ENCODE data around the gene DYNC1LI1.

Gene DYNC1LI1

DNA sequence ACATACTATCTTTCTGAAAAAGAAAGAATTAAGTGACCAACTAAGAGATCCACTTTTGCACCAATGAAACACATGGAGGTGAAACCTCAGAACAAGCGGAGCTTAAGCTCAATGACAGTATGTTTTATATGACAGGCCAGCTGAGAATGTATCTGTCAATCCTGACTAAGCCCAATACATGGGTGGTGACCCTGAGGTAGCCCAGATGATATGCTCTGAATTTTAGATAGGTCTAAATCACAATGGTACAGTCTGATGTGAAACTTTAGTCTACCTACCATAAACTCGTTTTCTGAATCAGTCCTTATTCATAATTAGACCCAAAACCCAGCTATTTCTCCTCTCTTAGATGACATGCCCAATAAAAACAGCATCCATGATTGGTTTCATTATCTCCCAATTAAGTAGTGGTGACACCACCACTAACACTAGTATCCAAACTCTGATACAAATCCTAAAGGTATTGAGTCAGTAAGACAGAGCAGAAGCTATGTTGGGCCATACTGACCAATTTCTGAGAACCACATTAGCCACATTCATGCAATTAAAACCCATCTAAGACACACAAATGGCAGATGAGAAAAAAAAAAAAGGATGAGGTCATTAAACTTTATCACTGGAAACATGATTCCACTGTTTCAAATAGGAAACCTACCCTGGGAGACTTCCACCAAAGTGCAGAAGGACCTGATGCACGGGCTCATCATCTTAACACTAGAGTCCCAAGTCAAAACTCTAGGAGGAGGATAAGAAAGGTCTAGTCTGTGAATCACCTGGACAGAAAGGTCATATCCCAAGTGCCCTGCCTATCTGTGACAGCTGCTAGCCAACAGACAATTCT, 88.6 kb downstream of the DYNC1LI1 start:
- TF ChIP-seq POLR2AphosphoS5 (IDR thresholded peaks at IDR 0.05; ENCODE audit: low read depth, low read length): no peak
- TF ChIP-seq POLR2A (IDR thresholded peaks at IDR 0.05; ENCODE audit: low read depth, low read length): no peak
- no peak for TF ChIP-seq TAF1 (IDR thresholded peaks at IDR 0.05; ENCODE audit: borderline replicate concordance, low read depth, low read length)
- DNase-seq (ENCODE audit: insufficient read length): no peak
- peak; percentile 64 for FAIRE-seq

- TF ChIP-seq TAF1 (IDR thresholded peaks at IDR 0.05; ENCODE audit: borderline replicate concordance, low read depth, low read length): no peak
- no peak for TF ChIP-seq POLR2A (IDR thresholded peaks at IDR 0.05; ENCODE audit: low read depth, low read length)
- no peak for TF ChIP-seq POLR2AphosphoS5 (IDR thresholded peaks at IDR 0.05; ENCODE audit: low read depth, low read length)
- FAIRE-seq (no peak), DNase-seq (ENCODE audit: insufficient read length) (no peak)
Measured at GRCh38 chr3:32480604-32481003, 90.1 kb downstream of the DYNC1LI1 start.

Measured in GM12892 (cell line).